ENCODE data around the gene NDFIP2. TPM values are rescaled to one million over a fixed set of nuclear protein-coding genes. Genes with fewer than 3 reads are reported as not detected.

NDFIP2 gene
- total and polyA plus RNA-seq, 2 experiments from 2014 or later: 28.3 to 28.7 TPM

DNA sequence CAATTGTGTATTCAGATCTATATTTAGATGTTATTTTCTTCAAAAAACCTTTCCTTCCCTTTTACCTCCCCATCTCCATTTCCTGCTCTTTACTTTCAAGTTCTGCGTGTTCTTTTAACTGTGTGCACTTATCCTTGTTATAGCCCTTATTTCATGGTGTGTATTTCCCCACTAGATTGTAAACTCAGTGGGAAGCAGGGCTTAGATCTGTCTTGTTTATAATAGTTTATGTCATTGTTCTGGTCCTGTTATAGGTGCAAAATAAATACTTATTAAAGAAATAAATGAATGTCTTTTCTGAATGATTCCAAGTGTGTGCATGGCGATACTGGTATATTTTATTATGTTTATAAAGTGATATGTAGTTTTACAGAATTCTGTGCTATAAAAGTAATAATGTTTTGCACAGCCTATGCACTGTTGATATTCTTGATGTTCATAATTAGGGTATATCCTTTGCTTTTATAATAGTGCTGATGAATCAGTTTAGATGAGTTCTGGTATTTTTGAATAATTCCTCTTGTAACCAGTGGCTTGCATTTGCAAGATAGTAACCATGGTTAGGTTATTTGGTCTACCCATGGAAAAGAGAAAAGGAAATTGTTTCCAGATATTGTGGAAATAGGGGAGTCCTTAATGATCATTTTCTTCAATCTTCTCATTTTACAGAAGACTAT lies 12.1 kb downstream of the NDFIP2 start:
- Mint-ChIP-seq H3K4me1 (peaks cover 65% of the 10 kb centered on the region), H3K9me3 (no peaks in the 10 kb centered on the region), H3K36me3 (ENCODE audit: low read depth) (peaks cover 4% of the 10 kb centered on the region; the same call in 2 of the 3 replicates), H3K27ac (peak overlapping the region; percentile 3), H3K4me3 (no peak overlapping the region), H3K27me3 (ENCODE audit: insufficient read depth, low read depth, poor library complexity) (peaks cover 7% of the 10 kb centered on the region)
- TF ChIP-seq CREB1 (CRISPR knock-in tag; IDR thresholded peaks at IDR 0.05; ENCODE audit: low read depth) (no peak), REST (IDR thresholded peaks at IDR 0.05; ENCODE audit: unreplicated experiment) (no peak), POLR2AphosphoS5 (IDR thresholded peaks at IDR 0.05; ENCODE audit: low read depth) (no peak), ZNF331 (CRISPR knock-in tag; IDR thresholded peaks at IDR 0.05; ENCODE audit: low read depth) (no peak), CTCF (conservative IDR thresholded peaks at IDR 0.05; ENCODE audit: low read depth in 2 of 2) (no peak), JUNB (IDR thresholded peaks at IDR 0.05; ENCODE audit: unreplicated experiment) (no peak), ZNF114 (CRISPR knock-in tag; IDR thresholded peaks at IDR 0.05) (no peak), ETS1 (IDR thresholded peaks at IDR 0.05) (no peak), EZH2 (IDR thresholded peaks at IDR 0.05; ENCODE audit: low read depth, unreplicated experiment) (no peak), STAT1 (IDR thresholded peaks at IDR 0.05; ENCODE audit: unreplicated experiment) (no peak), EZH2phosphoT487 (IDR thresholded peaks at IDR 0.05; ENCODE audit: unreplicated experiment) (no peak), NANOG (IDR thresholded peaks at IDR 0.05; ENCODE audit: borderline replicate concordance) (no peak)
- TF ChIP-seq, protein P1, sequence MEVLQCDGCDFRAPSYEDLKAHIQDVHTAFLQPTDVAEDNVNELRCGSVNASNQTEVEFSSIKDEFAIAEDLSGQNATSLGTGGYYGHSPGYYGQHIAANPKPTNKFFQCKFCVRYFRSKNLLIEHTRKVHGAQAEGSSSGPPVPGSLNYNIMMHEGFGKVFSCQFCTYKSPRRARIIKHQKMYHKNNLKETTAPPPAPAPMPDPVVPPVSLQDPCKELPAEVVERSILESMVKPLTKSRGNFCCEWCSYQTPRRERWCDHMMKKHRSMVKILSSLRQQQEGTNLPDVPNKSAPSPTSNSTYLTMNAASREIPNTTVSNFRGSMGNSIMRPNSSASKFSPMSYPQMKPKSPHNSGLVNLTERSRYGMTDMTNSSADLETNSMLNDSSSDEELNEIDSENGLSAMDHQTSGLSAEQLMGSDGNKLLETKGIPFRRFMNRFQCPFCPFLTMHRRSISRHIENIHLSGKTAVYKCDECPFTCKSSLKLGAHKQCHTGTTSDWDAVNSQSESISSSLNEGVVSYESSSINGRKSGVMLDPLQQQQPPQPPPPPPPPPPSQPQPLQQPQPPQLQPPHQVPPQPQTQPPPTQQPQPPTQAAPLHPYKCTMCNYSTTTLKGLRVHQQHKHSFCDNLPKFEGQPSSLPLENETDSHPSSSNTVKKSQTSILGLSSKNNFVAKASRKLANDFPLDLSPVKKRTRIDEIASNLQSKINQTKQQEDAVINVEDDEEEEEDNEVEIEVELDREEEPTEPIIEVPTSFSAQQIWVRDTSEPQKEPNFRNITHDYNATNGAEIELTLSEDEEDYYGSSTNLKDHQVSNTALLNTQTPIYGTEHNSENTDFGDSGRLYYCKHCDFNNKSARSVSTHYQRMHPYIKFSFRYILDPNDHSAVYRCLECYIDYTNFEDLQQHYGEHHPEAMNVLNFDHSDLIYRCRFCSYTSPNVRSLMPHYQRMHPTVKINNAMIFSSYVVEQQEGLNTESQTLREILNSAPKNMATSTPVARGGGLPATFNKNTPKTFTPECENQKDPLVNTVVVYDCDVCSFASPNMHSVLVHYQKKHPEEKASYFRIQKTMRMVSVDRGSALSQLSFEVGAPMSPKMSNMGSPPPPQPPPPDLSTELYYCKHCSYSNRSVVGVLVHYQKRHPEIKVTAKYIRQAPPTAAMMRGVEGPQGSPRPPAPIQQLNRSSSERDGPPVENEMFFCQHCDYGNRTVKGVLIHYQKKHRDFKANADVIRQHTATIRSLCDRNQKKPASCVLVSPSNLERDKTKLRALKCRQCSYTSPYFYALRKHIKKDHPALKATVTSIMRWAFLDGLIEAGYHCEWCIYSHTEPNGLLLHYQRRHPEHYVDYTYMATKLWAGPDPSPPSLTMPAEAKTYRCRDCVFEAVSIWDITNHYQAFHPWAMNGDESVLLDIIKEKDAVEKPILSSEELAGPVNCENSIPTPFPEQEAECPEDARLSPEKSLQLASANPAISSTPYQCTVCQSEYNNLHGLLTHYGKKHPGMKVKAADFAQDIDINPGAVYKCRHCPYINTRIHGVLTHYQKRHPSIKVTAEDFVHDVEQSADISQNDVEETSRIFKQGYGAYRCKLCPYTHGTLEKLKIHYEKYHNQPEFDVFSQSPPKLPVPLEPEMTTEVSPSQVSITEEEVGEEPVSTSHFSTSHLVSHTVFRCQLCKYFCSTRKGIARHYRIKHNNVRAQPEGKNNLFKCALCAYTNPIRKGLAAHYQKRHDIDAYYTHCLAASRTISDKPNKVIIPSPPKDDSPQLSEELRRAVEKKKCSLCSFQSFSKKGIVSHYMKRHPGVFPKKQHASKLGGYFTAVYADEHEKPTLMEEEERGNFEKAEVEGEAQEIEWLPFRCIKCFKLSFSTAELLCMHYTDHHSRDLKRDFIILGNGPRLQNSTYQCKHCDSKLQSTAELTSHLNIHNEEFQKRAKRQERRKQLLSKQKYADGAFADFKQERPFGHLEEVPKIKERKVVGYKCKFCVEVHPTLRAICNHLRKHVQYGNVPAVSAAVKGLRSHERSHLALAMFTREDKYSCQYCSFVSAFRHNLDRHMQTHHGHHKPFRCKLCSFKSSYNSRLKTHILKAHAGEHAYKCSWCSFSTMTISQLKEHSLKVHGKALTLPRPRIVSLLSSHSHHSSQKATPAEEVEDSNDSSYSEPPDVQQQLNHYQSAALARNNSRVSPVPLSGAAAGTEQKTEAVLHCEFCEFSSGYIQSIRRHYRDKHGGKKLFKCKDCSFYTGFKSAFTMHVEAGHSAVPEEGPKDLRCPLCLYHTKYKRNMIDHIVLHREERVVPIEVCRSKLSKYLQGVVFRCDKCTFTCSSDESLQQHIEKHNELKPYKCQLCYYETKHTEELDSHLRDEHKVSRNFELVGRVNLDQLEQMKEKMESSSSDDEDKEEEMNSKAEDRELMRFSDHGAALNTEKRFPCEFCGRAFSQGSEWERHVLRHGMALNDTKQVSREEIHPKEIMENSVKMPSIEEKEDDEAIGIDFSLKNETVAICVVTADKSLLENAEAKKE (CRISPR knock-in tag; IDR thresholded peaks at IDR 0.05): no peak
- no peak overlapping the region for H3K4me3 ChIP-seq
- H3K27ac ChIP-seq (ENCODE audit: low read depth): peak overlapping the region; percentile 26
- peaks cover 57% of the 10 kb centered on the region for H3K4me1 ChIP-seq (ENCODE audit: insufficient read depth)
- no peak overlapping the region for H2AFZ ChIP-seq
- H3K79me2 ChIP-seq (replicated peaks; ENCODE audit: insufficient read depth): peaks cover 99% of the 10 kb centered on the region
- no peaks in the 10 kb centered on the region; the same call in 1 of the 2 replicates for H4K20me1 ChIP-seq (replicated peaks; ENCODE audit: insufficient read depth)
- H3K27me3 ChIP-seq (ENCODE audit: insufficient read depth): no peaks in the 10 kb centered on the region
- DNase-seq (ENCODE audit: low spot score) (no peak), ATAC-seq (no peak)
- peak overlapping the region; percentile 36 for H3K4me2 ChIP-seq
- H3K9me2 ChIP-seq (ENCODE audit: insufficient read depth): peaks cover 9% of the 10 kb centered on the region
- H3F3A ChIP-seq (replicated peaks; ENCODE audit: low read depth): no peaks in the 10 kb centered on the region
- H3K36me3 ChIP-seq (ENCODE audit: insufficient read depth): no peaks in the 10 kb centered on the region

Measured in GM23338 (cell line).